HUES64 (cell line): ENCODE measurements around the gene GZMH.
"Not testable (repeated sequence)": the region's sequence is repeated elsewhere in the genome, so short reads cannot be mapped to it uniquely, and the experiment has no call there.

Source experiments
- H3K27ac ChIP-seq: 2 replicates; pipeline ENCODE4 v1.7.0; 2013; ENCODE audit warnings: low read depth, low read length, inconsistent platforms
- H3K27me3 ChIP-seq: 2 replicates; pipeline ENCODE4 v1.6.1; 2013; ENCODE audit warnings: mild to moderate bottlenecking, low read length; ENCODE audit not compliant: insufficient read depth
- H3K36me3 ChIP-seq: 2 replicates; pipeline ENCODE4 v1.6.1; 2013; ENCODE audit warnings: mild to moderate bottlenecking, low read length; ENCODE audit not compliant: insufficient read depth
- H3K4me1 ChIP-seq: 2 replicates; pipeline ENCODE4 v1.6.1; 2013; ENCODE audit warnings: mild to moderate bottlenecking, low read length, moderate library complexity; ENCODE audit not compliant: insufficient read depth
- H3K4me3 ChIP-seq: 2 replicates; pipeline ENCODE4 v1.5.1; 2013; ENCODE audit warnings: mild to moderate bottlenecking, low read length, moderate library complexity
- H3K9ac ChIP-seq: 2 replicates; pipeline ENCODE4 v1.6.1; 2013; ENCODE audit warnings: mild to moderate bottlenecking, low read depth, low read length
- H3K9me3 ChIP-seq: 2 replicates; pipeline ENCODE4 v1.6.1; 2013; ENCODE audit warnings: low read depth, low read length; ENCODE audit not compliant: insufficient read depth
- WGBS: fragments of 150-250, 120-280 bp; methylation state at CpG from one replicate; pipeline ENCODE4 v1.1.7; 2013; ENCODE audit warnings: missing lambda C conversion rate; 5-methylcytosine and 5-hydroxymethylcytosine counted together

Gene GZMH

DNA sequence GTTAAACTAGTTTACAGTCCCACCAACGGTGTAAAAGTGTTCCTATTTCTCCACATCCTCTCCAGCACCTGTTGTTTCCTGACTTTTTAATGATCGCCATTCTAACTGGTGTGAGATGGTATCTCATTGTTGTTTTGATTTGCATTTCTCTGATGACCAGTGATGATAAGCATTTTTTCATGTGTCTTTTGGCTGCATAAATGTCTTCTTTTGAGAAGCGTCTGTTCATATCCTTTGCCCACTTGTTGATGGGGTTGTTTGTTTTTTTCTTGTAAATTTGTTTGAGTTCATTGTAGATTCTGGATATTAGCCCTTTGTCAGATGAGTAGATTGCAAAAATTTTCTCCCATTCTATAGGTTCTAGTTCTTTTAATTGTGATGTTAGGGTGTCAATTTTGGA, 25.1 kb downstream of the GZMH start:
- not testable (repeated sequence) for H3K9ac ChIP-seq, H3K9me3 ChIP-seq, H3K4me1 ChIP-seq, H3K36me3 ChIP-seq, H3K27ac ChIP-seq, H3K4me3 ChIP-seq, H3K27me3 ChIP-seq
- 100% methylated on average over 1 of the region's 3 CpGs for WGBS

DNA sequence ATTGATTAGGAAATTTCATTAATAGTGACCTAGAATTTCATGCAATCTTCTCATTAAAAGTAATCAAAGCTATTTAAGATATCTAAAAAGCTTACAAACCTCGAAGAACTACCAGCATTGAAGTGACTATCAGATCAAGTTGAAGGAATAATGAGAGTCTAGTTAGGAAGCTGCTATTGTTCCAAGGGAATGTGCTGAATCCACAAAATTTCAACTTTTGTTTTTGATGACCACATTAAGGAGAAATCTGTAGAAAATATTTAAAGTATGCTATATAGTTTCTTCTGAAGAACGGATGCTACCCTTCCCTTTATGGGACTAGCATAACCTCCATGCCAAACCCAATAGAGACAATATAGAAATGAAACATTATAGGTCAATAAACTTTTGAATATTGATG, 30.9 kb downstream of the GZMH start:
- H3K4me3 ChIP-seq, result no peak overlapping the region
- no peaks in the 10 kb centered on the region for H3K4me1 ChIP-seq
- WGBS, result 100% methylated on average over 1 of the region's 2 CpGs
- H3K9me3 ChIP-seq, result no peaks in the 10 kb centered on the region
- H3K27ac ChIP-seq, result no peak overlapping the region
- H3K9ac ChIP-seq, result no peak overlapping the region
- H3K27me3 ChIP-seq, result no peaks in the 10 kb centered on the region
- no peaks in the 10 kb centered on the region for H3K36me3 ChIP-seq

DNA sequence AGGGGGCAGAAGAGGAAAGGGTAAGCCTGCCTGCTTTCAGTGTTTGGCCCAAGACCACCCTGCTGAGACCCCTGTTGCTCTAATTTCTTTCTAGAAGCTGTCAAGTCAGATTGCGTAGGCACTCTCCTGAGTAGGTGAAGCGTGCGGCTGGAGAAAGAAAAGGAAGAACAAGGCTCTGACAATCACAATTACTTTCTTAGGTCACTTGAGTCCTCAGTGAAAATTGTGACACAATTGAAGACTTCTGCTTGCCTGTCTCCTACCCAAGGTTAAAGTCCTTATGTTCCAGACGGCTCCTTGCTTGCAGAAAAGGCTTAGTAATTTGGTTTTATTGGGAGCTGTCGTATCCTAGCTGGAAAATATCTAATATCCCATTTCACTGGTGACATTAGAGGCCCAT, 32.7 kb downstream of the GZMH start:
- Histone ChIP-seq H3K4me3 (no peak overlapping the region), H3K27ac (no peak overlapping the region), H3K27me3 (no peaks in the 10 kb centered on the region), H3K4me1 (no peaks in the 10 kb centered on the region), H3K36me3 (no peaks in the 10 kb centered on the region), H3K9ac (no peak overlapping the region), H3K9me3 (no peaks in the 10 kb centered on the region)
- 95% methylated on average over 5 of the region's 5 CpGs for WGBS

DNA sequence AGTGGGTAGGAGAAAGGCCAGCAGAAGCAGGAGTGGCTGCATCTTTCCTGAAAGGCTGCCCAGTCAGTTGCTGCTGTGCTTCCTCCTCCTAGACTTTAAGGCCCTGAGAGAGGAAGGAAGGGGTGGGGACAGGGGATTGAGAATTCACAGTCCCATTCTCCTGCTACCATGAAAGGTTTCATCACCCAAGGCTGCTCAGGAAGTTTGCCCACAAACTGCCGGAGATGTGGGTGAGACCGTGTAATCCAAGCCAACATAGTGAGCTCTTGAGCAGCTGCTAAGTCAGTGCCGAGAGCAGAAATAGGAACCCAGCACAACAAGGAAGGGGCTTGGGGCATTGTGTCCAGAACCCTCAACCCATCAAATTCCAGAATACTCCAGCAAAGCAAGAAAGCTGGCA, 33.3 kb downstream of the GZMH start, which contains the start of gene CTSG:
Gene CTSG (minus strand): TSS at position 69 of the 400 bp plus-strand sequence. CDS start 27 bp downstream, at position 42.
- Histone ChIP-seq H3K9me3 (no peaks in the 10 kb centered on the region), H3K4me1 (no peaks in the 10 kb centered on the region), H3K27me3 (no peaks in the 10 kb centered on the region), H3K36me3 (no peaks in the 10 kb centered on the region), H3K4me3 (no peak within 1 kb of the TSS), H3K9ac (no peak within 1 kb of the TSS), H3K27ac (no peak within 1 kb of the TSS)
- 97% methylated on average over 3 of the region's 3 CpGs for WGBS

DNA sequence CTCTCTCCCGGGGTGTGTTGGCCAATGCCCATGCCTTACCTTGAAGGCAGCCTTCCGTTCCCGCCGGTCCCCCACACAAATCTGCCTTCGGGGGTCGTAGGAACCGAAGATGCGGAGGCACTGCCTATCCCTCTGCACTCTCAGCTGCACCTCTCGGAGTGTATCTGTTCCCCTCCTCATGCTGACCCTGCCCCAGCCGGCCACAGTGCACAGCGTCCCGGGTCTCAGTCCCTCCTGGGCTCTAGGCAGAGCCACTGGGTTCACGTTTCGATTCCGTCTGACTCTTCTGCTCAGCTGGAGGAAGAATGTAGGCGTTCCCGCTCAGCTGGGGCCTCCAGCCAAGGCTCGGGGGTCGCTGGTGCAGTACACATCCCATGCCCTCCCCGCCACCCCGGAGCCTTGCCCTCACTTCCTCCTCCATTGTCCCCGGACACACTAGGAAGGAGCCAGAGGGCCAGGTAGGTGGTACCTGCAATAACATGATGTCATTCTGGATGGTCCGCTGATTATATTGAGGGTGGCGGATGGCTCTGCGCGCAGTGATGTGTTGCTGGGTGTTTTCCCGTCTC, 35.2 kb downstream of the GZMH start:
- H3K27ac ChIP-seq, result no peak overlapping the region
- H3K4me3 ChIP-seq, result no peak overlapping the region
- no peaks in the 10 kb centered on the region for H3K36me3 ChIP-seq
- no peaks in the 10 kb centered on the region for H3K27me3 ChIP-seq
- 91% methylated on average over 27 of the region's 27 CpGs for WGBS
- H3K9ac ChIP-seq, result no peak overlapping the region
- H3K4me1 ChIP-seq, result no peaks in the 10 kb centered on the region
- no peaks in the 10 kb centered on the region for H3K9me3 ChIP-seq

DNA sequence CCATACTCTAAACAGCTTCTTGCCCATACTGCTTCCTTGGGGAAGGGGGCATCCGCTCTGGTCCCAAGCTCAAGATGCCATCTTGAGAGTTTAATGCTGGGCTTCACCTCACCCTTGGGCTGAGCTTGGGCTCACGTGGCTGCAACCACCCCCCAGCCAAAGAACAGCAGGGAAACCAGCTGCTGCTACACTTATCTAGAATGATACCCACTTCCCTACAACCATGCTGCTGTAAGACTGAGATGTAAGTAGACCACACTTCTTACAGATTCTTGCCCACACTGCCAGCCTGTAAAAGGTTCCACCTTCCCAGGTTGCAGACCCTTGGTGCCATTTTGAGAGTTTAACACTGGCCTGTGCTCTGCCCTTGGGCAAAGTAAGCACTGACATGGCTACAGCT, 43.2 kb downstream of the GZMH start:
- no peaks in the 10 kb centered on the region for H3K27me3 ChIP-seq
- 86% methylated on average over 2 of the region's 2 CpGs for WGBS
- no peaks in the 10 kb centered on the region for H3K36me3 ChIP-seq
- no peaks in the 10 kb centered on the region for H3K4me1 ChIP-seq
- H3K4me3 ChIP-seq, result no peak overlapping the region
- no peak overlapping the region for H3K27ac ChIP-seq
- H3K9ac ChIP-seq, result no peak overlapping the region
- peaks cover 23% of the 10 kb centered on the region for H3K9me3 ChIP-seq

DNA sequence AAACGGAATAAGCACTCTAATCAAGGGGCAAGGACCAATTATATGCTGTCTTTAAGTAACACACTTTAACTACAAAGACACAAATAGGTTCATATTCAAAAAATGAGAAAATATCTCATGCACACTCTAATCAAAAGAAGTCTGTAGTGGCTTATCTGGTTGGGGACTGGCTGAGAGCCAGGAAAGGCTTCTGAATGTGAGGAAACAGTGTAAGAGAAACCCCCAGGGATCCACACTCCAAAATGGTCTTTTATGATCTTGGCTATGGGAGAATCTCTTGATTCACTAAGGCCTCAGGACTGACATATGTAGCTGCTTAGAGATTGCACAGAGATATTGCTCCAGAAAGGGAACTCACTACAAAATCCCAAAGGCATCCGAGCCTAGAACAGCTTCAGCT, 43.7 kb downstream of the GZMH start:
- peaks cover 23% of the 10 kb centered on the region for H3K9me3 ChIP-seq
- no peak overlapping the region for H3K27ac ChIP-seq
- 97% methylated on average over 1 of the region's 2 CpGs for WGBS
- H3K4me1 ChIP-seq, result no peaks in the 10 kb centered on the region
- no peak overlapping the region for H3K9ac ChIP-seq
- no peaks in the 10 kb centered on the region for H3K27me3 ChIP-seq
- H3K4me3 ChIP-seq, result no peak overlapping the region
- H3K36me3 ChIP-seq, result no peaks in the 10 kb centered on the region

DNA sequence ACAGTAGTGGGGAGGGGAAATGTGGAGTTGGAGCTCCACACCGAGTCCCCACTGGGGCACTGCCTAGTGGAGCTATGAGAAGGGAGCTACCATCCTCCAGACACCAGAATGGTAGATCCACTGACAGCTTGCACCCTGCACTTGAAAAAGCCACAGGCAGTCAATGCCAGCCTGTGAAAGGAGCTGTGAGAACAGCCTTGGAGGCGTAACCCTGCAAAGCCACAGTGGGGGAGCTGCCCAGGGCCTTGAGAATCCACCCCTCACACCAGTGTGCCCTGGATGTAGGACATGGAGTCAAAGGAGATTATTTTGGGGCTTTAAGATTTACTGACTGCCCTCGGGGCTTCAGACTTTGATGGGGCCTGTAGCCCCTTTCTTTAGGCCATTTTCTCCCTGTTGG, 46.0 kb downstream of the GZMH start:
- Histone ChIP-seq H3K9me3 (peaks cover 31% of the 10 kb centered on the region), H3K27me3 (no peaks in the 10 kb centered on the region), H3K9ac (no peak overlapping the region), H3K4me1 (no peaks in the 10 kb centered on the region), H3K4me3 (no peak overlapping the region), H3K36me3 (no peaks in the 10 kb centered on the region), H3K27ac (no peak overlapping the region)
- WGBS, result 89% methylated on average over 3 of the region's 3 CpGs

DNA sequence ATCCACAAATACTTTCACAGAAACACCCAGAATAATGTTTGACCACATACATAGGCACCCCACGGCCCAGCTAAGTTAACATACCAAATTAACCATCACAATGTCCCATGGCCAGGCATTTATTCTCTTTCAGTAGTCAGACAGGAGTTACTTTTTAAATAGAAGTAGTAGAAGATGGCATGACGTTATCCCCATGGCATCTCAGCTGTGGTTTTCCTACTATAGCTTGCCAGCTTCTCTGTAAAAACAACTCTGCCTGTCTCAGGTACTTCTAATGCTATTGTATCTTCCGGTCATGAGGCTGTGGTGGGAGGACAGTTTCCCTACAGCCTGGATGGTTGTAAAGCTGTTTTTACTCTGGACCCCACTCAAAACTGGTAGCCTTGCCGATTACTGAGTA, 52.7 kb downstream of the GZMH start:
- Histone ChIP-seq H3K27me3 (no peaks in the 10 kb centered on the region), H3K4me3 (no peak overlapping the region), H3K27ac (no peak overlapping the region), H3K4me1 (no peaks in the 10 kb centered on the region), H3K9ac (no peak overlapping the region), H3K9me3 (peaks cover 7% of the 10 kb centered on the region; the same call in 1 of the 2 replicates), H3K36me3 (no peaks in the 10 kb centered on the region)
- 87% methylated on average over 4 of the region's 4 CpGs for WGBS
